ENCODE data around the gene PPP1R9A. TPM values are rescaled to one million over a fixed set of nuclear protein-coding genes. Genes with fewer than 3 reads are reported as not detected.

Gene PPP1R9A
- total RNA-seq, 2 donors from 2014 or later: 23.3 to 23.4 TPM

- Histone ChIP-seq H3K36me3 (no peaks in the 10 kb centered on the region), H3K27me3 (no peaks in the 10 kb centered on the region), H3K27ac (no peak within 1 kb of the TSS), H3K4me1 (no peaks in the 10 kb centered on the region), H3K9me3 (no peaks in the 10 kb centered on the region), H3K4me3 (no peak within 1 kb of the TSS)
- no peak for DNase-seq (ENCODE audit: low spot score)
- TF ChIP-seq CTCF (IDR thresholded peaks at IDR 0.05): no peak
Observed at GRCh38 chr7:95324431-95324830, 417.0 kb downstream of the PPP1R9A start, which contains the start of gene PON1. PON1 (minus strand) TSS chr7:95324532; CDS start chr7:95324475, 57 bp downstream.

GRCh38 chr7:95327356-95327755, 420.0 kb downstream of the PPP1R9A start:
- DNase-seq (ENCODE audit: low spot score): no peak
- TF ChIP-seq CTCF (IDR thresholded peaks at IDR 0.05): no peak
- no peaks in the 10 kb centered on the region for H3K9me3 ChIP-seq
- H3K36me3 ChIP-seq: no peaks in the 10 kb centered on the region
- no peak overlapping the region for H3K27ac ChIP-seq
- H3K4me3 ChIP-seq: no peak overlapping the region
- no peaks in the 10 kb centered on the region for H3K4me1 ChIP-seq
- H3K27me3 ChIP-seq: no peaks in the 10 kb centered on the region

- no peak for TF ChIP-seq CTCF (IDR thresholded peaks at IDR 0.05)
- Histone ChIP-seq H3K4me3 (peak overlapping the region; percentile 1 to 33), H3K36me3 (no peaks in the 10 kb centered on the region), H3K4me1 (no peaks in the 10 kb centered on the region), H3K27ac (no peak overlapping the region), H3K9me3 (no peaks in the 10 kb centered on the region), H3K27me3 (no peaks in the 10 kb centered on the region)
- DNase-seq (ENCODE audit: low spot score): no peak
Observed at GRCh38 chr7:95330204-95330960, 423.0 kb downstream of the PPP1R9A start.

GRCh38 chr7:95330961-95331337, 423.6 kb downstream of the PPP1R9A start:
- no peak for DNase-seq (ENCODE audit: low spot score)
- H3K27me3 ChIP-seq: no peaks in the 10 kb centered on the region
- peak overlapping the region; percentile 1 to 33 for H3K4me3 ChIP-seq
- no peak overlapping the region for H3K27ac ChIP-seq
- no peaks in the 10 kb centered on the region for H3K4me1 ChIP-seq
- TF ChIP-seq CTCF (IDR thresholded peaks at IDR 0.05): no peak
- no peaks in the 10 kb centered on the region for H3K9me3 ChIP-seq
- no peaks in the 10 kb centered on the region for H3K36me3 ChIP-seq

GRCh38 chr7:95334447-95334846, 427.1 kb downstream of the PPP1R9A start:
- H3K9me3 ChIP-seq: no peaks in the 10 kb centered on the region
- DNase-seq (ENCODE audit: low spot score): no peak
- H3K27ac ChIP-seq: no peak overlapping the region
- no peak for TF ChIP-seq CTCF (IDR thresholded peaks at IDR 0.05)
- H3K27me3 ChIP-seq: no peaks in the 10 kb centered on the region
- no peak overlapping the region for H3K4me3 ChIP-seq
- no peaks in the 10 kb centered on the region for H3K4me1 ChIP-seq
- H3K36me3 ChIP-seq: no peaks in the 10 kb centered on the region

GRCh38 chr7:95335093-95335492, 427.7 kb downstream of the PPP1R9A start:
- H3K36me3 ChIP-seq: no peaks in the 10 kb centered on the region
- H3K9me3 ChIP-seq: no peaks in the 10 kb centered on the region
- H3K27ac ChIP-seq: no peak overlapping the region
- TF ChIP-seq CTCF (IDR thresholded peaks at IDR 0.05): no peak
- H3K27me3 ChIP-seq: no peaks in the 10 kb centered on the region
- no peak for DNase-seq (ENCODE audit: low spot score)
- no peaks in the 10 kb centered on the region for H3K4me1 ChIP-seq
- no peak overlapping the region for H3K4me3 ChIP-seq

Data from right atrium auricular region (tissue), 2 donors.